Large intestine (tissue), 12 donors: ENCODE results near the gene VWA7. TPM values are rescaled to one million over a fixed set of nuclear protein-coding genes. Genes with fewer than 3 reads are reported as not detected.
"Not testable (repeated sequence)": the region's sequence is repeated elsewhere in the genome, so short reads cannot be mapped to it uniquely, and the experiment has no call there.

Experiments
- DNase-seq, 2 donors: peaks; one replicate each; pipeline versions ENCODE4 v3.0.0 to v3.0.0-alpha.2; 2013
- H3K27ac ChIP-seq: one replicate; pipeline ENCODE4 v1.5.1; 2013; ENCODE audit warnings: low read length
- H3K27me3 ChIP-seq: 2 replicates; pipeline ENCODE4 v1.6.1; 2013; ENCODE audit warnings: low read length; ENCODE audit not compliant: control insufficient read depth, insufficient read depth
- H3K36me3 ChIP-seq: 2 replicates; pipeline ENCODE4 v1.6.1; 2013; ENCODE audit warnings: low read length; ENCODE audit not compliant: control insufficient read depth, insufficient read depth
- H3K4me1 ChIP-seq: one replicate; pipeline ENCODE4 v1.6.1; 2013; ENCODE audit warnings: low read length; ENCODE audit not compliant: control insufficient read depth, insufficient read depth
- H3K4me3 ChIP-seq: one replicate; pipeline ENCODE4 v1.5.1; 2013; ENCODE audit warnings: low read length
- H3K9me3 ChIP-seq: one replicate; pipeline ENCODE4 v1.6.1; 2013; ENCODE audit warnings: mild to moderate bottlenecking, low read depth, low read length, moderate library complexity; ENCODE audit not compliant: control insufficient read depth
- WGBS: methylation state at CpG from one replicate; pipeline ENCODE4 v1.1.5; 2013; ENCODE audit warnings: low lambda C conversion rate; ENCODE audit not compliant: insufficient coverage; 5-methylcytosine and 5-hydroxymethylcytosine counted together
- long read RNA-seq, 11 donors: transcript quantifications; one replicate each; lab custom pipeline, GENCODE V29; 2026
- polyA plus RNA-seq: library from polyadenylated mRNA; unstranded; fragments of 120-200 nt; gene quantifications from one replicate; pipeline ENCODE4 v1.2.1, GENCODE V29; 2013

Gene VWA7, protein sequence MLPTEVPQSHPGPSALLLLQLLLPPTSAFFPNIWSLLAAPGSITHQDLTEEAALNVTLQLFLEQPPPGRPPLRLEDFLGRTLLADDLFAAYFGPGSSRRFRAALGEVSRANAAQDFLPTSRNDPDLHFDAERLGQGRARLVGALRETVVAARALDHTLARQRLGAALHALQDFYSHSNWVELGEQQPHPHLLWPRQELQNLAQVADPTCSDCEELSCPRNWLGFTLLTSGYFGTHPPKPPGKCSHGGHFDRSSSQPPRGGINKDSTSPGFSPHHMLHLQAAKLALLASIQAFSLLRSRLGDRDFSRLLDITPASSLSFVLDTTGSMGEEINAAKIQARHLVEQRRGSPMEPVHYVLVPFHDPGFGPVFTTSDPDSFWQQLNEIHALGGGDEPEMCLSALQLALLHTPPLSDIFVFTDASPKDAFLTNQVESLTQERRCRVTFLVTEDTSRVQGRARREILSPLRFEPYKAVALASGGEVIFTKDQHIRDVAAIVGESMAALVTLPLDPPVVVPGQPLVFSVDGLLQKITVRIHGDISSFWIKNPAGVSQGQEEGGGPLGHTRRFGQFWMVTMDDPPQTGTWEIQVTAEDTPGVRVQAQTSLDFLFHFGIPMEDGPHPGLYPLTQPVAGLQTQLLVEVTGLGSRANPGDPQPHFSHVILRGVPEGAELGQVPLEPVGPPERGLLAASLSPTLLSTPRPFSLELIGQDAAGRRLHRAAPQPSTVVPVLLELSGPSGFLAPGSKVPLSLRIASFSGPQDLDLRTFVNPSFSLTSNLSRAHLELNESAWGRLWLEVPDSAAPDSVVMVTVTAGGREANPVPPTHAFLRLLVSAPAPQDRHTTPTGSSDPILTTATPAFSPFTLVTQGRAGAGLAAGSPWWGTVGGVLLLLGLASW
- 10.1 TPM for polyA plus RNA-seq
- long read RNA-seq, donor 1, partial matches to known transcripts = 0 of 1 reads
- long read RNA-seq, donor 1, other reads (novel, unspliced or antisense) = 0 of 1 reads
- long read RNA-seq, donor 2, partial matches to known transcripts = 0 of 1 reads
- long read RNA-seq, donor 2, other reads (novel, unspliced or antisense) = 0 of 1 reads
- long read RNA-seq, donor 3 = 0 reads
- long read RNA-seq, donor 4 = 0 reads
- long read RNA-seq, donor 5, partial matches to known transcripts = 0 of 1 reads
- long read RNA-seq, donor 5, other reads (novel, unspliced or antisense) = 0 of 1 reads
- long read RNA-seq, donor 6 = 0 reads
- long read RNA-seq, donor 7, partial matches to known transcripts = 0 of 1 reads
- long read RNA-seq, donor 7, other reads (novel, unspliced or antisense) = 0 of 1 reads
- long read RNA-seq, donor 8 = 0 reads
- long read RNA-seq, donor 9 = 0 reads
- long read RNA-seq, donor 10, partial matches to known transcripts = 0 of 1 reads
- long read RNA-seq, donor 10, other reads (novel, unspliced or antisense) = 0 of 1 reads
- long read RNA-seq, donor 11 = 0 reads

DNA sequence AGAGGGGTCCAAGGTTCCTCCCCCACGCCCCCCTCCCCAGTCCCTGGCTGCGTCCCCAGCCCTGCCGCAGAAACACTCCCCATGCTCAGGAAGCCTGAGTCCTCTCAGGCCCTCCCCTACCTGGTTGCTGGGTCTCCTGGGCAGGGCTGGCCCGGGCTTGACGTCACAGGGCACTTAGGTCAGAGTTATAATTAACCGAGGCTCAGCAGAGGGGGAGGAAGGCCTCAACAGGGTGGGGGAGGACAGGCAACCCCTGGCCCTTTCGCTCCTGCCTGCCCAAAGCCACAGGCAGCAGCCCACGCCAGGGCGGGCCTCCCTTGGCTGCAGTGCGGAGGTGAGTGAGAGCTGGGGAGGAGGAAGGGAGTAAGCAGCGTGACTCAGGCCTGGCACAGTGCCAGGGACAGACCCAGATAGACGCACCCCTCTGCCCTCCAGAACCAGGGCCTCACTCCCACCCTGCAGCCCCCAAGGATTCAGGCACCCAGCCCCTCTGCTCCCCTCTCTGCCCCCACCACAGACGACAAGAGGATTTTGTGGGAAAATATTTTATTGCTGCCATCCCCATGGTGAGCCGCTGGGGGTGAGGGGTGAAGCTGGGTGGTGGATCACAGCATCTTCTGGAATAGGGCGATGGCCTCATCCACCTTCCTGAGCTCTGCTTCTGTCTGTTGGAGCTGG is at the start of gene VWA7:
Gene VWA7, minus strand, starts transcription at position 340 of the 678 bp plus-strand sequence. CDS start 549 bp downstream, outside the sequence.
- peak within 1 kb of the TSS; percentile 49 for H3K4me3 ChIP-seq
- H3K9me3 ChIP-seq = peaks cover 2% of the 10 kb centered on the region
- H3K27ac ChIP-seq = peak within 1 kb of the TSS; percentile 95
- DNase-seq = peak; percentile 91 to 97
- H3K4me1 ChIP-seq = peaks cover 36% of the 10 kb centered on the region
- no peaks in the 10 kb centered on the region for H3K27me3 ChIP-seq
- no CpG with 5 or more reads among the region's 15 CpGs for WGBS
- H3K36me3 ChIP-seq = peaks cover 36% of the 10 kb centered on the region

DNA sequence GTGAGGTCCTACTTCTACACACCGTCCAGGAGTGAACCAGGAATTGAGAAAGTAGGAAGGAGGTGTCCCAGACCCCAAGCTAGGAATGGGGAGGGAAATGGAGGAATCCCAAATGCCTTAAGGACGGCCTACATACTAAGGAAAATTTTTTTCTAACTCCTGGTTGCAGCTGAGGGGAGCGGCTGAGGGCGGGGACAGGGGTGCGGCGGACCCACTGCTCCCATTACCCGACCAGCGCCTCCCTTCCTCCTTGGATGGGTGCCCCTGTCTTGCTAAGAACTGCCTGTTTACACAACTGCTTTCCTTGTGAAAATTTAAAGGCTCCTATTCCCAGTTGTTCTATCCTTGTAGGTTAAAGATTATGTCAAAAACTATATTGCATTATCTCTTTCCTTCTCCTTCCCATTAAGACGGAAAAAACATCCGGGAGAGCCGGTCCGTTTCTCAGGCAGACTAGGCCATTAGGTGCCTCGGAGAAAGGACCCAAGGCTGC is 49.7 kb upstream of the VWA7 start:
- WGBS = no CpG with 5 or more reads among the region's 13 CpGs
- peaks cover 26% of the 10 kb centered on the region for H3K4me1 ChIP-seq
- peak in 1 of 2 donors; percentile 81 for DNase-seq
- H3K27me3 ChIP-seq = no peaks in the 10 kb centered on the region
- no peaks in the 10 kb centered on the region for H3K36me3 ChIP-seq
- peak overlapping the region; percentile 89 for H3K27ac ChIP-seq
- peak overlapping the region; percentile 32 for H3K4me3 ChIP-seq
- H3K9me3 ChIP-seq = no peaks in the 10 kb centered on the region

DNA sequence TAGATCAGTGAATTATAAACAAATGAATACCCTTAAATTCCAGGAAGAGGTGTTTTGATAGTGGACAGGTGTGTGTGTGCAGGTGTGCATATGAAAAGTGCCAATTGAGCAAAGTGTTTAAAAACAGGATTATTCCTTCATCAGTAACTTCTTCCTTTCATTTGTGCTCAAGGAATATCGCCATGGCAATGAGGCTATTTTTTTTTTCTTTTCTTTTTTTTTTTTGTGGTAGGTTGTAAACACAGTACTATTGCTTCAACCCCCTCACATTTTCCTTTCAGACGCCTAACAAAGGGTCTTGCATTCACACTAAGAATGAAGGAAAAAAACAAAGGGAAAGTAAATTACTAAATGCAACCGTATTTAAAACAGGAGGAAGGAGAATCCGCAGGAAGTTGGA is 48.4 kb upstream of the VWA7 start:
- H3K27ac ChIP-seq = peak overlapping the region; percentile 89
- no peaks in the 10 kb centered on the region for H3K27me3 ChIP-seq
- no CpG with 5 or more reads among the region's 4 CpGs for WGBS
- H3K9me3 ChIP-seq = no peaks in the 10 kb centered on the region
- H3K36me3 ChIP-seq = no peaks in the 10 kb centered on the region
- peaks cover 24% of the 10 kb centered on the region for H3K4me1 ChIP-seq
- no peak overlapping the region for H3K4me3 ChIP-seq
- no peak for DNase-seq

DNA sequence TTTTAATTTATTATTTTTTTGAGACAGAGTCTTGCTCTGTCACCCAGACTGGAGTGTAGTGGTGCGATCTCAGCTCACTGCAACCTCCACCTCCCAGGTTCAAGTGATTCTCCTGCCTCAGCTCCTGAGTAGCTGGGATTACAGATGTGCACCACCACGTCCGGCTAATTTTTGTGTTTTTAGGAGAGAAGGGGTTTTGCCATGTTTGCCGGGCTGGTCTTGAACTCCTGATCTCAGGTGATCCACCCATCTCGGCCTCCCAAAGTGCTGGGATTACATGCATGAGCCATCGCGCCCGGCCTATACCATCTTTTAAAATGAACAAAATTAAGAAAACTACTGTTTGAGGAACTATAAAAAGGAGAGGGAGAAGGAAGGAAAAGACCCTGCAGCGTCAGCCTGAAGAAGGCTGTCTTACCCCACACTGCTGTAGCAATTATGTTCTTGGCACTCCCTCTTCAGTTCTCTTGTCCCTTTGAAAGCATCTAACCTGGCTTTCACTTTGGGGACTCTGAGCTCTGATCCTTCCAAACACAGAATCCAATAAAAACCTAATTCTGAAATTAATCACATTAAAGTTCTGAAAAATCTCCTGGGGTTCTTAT is 46.6 kb upstream of the VWA7 start:
- peaks cover 35% of the 10 kb centered on the region for H3K4me1 ChIP-seq
- not testable (repeated sequence) for H3K9me3 ChIP-seq, H3K27me3 ChIP-seq, H3K36me3 ChIP-seq, DNase-seq, H3K27ac ChIP-seq, H3K4me3 ChIP-seq
- no CpG with 5 or more reads among the region's 9 CpGs for WGBS

DNA sequence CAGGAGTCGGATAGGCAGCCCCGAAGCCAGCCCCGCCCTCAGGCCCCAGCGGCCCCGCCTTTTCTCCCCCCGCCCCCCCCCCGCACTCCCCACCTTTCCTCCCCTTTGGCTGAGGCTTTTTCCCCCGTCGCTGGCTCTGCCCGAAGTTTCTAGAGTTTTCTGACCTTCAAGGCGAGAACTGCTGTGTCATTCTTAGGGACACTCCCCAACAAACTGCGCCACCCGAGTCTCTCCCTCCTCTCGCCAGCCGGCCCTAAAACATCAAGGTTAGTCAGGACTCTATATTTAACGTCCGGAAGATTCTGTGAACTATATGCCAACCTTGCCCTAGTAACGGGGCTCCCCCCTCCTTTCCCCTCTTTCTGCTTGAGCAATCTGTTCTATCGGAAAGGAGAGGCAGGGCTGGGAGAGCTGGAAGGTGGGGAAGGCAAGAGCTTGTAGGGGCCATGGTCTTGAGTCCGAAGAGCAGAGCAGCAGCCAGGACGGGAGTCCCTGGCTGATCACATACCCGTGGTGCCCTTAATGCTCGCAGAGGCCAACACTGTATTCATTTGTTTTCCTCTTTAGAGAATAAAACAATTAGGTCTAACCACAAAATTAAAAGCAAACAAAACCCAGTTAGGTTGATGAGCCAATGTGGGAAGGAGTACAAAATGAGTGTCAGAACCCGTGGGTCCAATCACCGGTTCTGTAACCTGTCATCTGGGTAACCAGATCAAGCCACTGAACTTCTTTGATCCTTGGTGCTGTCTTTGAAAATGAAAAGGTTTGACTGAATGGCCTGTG is 45.1 kb upstream of the VWA7 start:
- H3K4me3 ChIP-seq = peak overlapping the region; percentile 77
- H3K4me1 ChIP-seq = peaks cover 44% of the 10 kb centered on the region
- H3K27me3 ChIP-seq = no peaks in the 10 kb centered on the region
- H3K36me3 ChIP-seq = no peaks in the 10 kb centered on the region
- no peaks in the 10 kb centered on the region for H3K9me3 ChIP-seq
- peak overlapping the region; percentile 92 for H3K27ac ChIP-seq
- 0% methylated on average over 1 of the region's 25 CpGs for WGBS
- DNase-seq = peak; percentile 73 to 79

DNA sequence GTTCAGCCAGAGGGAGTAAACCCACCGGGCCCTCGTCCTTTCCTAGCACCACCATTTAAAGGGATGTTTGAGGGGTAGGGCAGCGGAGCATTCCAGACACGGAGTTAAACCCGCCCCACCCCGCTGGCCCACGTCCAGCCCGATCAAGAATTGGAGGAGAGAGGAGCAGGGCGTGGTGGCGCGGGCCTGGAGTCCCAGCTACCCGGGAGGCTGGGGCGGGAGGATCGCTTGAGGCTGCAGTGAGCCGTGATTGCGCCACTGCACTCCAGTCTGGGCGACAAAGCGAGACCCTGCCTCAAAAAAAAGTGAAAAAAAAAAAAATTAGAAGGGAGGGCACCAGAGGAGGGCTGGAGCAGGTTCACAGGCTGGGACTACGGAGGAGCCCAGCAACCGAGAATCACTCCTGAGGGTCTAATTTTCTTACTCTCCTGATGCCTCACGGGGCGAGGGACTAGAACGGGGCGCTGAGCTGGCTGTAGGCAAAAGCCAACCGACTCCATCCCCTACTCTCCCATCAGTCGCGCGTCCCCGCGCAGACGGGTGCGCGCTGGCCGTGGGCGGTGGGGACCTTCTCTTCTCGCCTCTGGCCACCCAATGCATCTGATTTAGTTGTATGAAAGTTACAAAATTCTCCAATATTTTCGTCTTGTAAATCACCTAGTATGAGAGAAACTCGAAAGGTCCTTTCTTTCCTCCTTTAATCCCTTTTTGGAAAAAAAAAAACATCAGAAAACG is 44.3 kb upstream of the VWA7 start:
- peaks cover 42% of the 10 kb centered on the region for H3K4me1 ChIP-seq
- H3K36me3 ChIP-seq = no peaks in the 10 kb centered on the region
- peak overlapping the region; percentile 92 for H3K27ac ChIP-seq
- no peaks in the 10 kb centered on the region for H3K9me3 ChIP-seq
- no peaks in the 10 kb centered on the region for H3K27me3 ChIP-seq
- WGBS = no CpG with 5 or more reads among the region's 39 CpGs
- peak in 1 of 2 donors; percentile 43 for DNase-seq
- H3K4me3 ChIP-seq = peak overlapping the region; percentile 77

DNA sequence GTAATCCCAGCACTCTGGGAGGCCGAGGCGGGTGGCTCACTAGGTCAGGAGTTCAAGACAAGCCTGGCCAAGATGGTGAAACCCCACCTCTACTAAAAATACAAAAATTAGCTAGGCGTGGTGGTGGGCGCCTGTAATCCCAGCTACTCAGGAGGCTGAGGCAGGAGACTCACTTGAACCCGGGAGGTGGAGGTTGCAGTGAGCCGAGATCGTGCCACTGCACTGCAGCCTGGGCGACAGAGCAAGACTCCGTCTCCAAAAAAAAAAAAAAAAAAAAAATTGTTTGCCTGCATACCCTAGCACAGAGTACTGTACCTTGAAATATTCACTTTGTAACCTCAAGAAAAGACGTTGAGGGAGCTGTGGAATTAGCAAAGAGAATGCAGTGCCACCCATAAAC is 43.3 kb upstream of the VWA7 start:
- WGBS = no CpG with 5 or more reads among the region's 10 CpGs
- H3K4me1 ChIP-seq = peaks cover 32% of the 10 kb centered on the region
- not testable (repeated sequence) for H3K9me3 ChIP-seq, H3K27me3 ChIP-seq, H3K36me3 ChIP-seq, H3K4me3 ChIP-seq, DNase-seq
- peak overlapping the region; percentile 58 for H3K27ac ChIP-seq

DNA sequence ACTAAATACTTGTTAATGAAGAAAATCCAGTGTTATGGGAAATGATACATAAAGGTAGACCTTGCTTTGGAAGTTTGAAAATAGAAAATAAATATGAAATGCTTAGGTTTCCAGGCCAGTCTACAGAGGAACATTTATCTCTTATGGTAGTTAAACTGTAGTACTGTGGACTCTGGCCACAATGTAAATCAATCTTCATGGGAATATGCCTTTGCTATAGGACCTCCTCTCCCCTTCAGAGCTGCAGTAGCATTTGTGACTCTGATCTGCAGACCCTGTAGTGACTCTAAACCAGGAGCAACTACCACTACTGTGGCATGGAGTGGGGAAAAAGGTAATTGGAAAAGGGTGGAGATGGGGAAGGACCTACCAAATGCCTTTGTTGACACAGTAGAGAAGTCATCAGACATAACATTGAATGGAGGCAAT is 42.8 kb upstream of the VWA7 start:
- Histone ChIP-seq H3K27me3 (no peaks in the 10 kb centered on the region), H3K9me3 (no peaks in the 10 kb centered on the region), H3K27ac (peak overlapping the region; percentile 58), H3K4me1 (peaks cover 32% of the 10 kb centered on the region), H3K4me3 (no peak overlapping the region), H3K36me3 (no peaks in the 10 kb centered on the region)
- DNase-seq = peak; percentile 54 to 62
